ENCODE data around the gene UQCC2. TPM values are rescaled to one million over a fixed set of nuclear protein-coding genes. Genes with fewer than 3 reads are reported as not detected.

Gene UQCC2
- total and polyA plus RNA-seq, 2 of the 8 experiments (the other 6 are each of a cell fraction or from before 2014, with no cell fraction given), result 52.1 to 104 TPM

- H3K27me3 ChIP-seq (replicated peaks in 1 of 4; ENCODE audit: control insufficient read depth in 3 of 4, extremely low read depth in 1 of 4, insufficient read depth in 3 of 4, low read length in 3 of 4), result no peaks in the 10 kb centered on the region
- no peaks in the 10 kb centered on the region for H3K79me2 ChIP-seq (ENCODE audit: control insufficient read depth in 1 of 2, insufficient read depth in 2 of 2, low read length in 2 of 2)
- H2BK12ac ChIP-seq (ENCODE audit: low read depth, low read length), result no peak overlapping the region
- no peak for FAIRE-seq
- H3K4me3 ChIP-seq (ENCODE audit: extremely low read depth in 1 of 4, insufficient read depth in 2 of 4, low read depth in 3 of 4, low read length in 4 of 4), result no peak overlapping the region
- H3K14ac ChIP-seq (ENCODE audit: insufficient read length), result no peak overlapping the region
- no peak overlapping the region for H4K91ac ChIP-seq (replicated peaks; ENCODE audit: insufficient read length, low read length)
- H3K9ac ChIP-seq (replicated peaks in 1 of 4; ENCODE audit: extremely low read depth in 1 of 4, low read depth in 3 of 4, low read length in 3 of 4), result no peak overlapping the region
- no peak overlapping the region for H2BK15ac ChIP-seq (ENCODE audit: low read length)
- H3K4ac ChIP-seq (replicated peaks; ENCODE audit: insufficient read length, low read depth, low read length), result no peak overlapping the region
- no peak overlapping the region for H3K23ac ChIP-seq (ENCODE audit: insufficient read length)
- H2BK5ac ChIP-seq (ENCODE audit: low read depth, low read length), result no peak overlapping the region
- no peaks in the 10 kb centered on the region for H4K20me1 ChIP-seq (replicated peaks in 1 of 2; ENCODE audit: control insufficient read depth in 1 of 2, insufficient read depth in 2 of 2, low read length in 2 of 2)
- no peak overlapping the region for H3K18ac ChIP-seq (ENCODE audit: extremely low read depth, low read length)
- H3K9me3 ChIP-seq (ENCODE audit: insufficient read depth in 2 of 2, low read depth in 1 of 2, low read length in 1 of 2), result no peaks in the 10 kb centered on the region
- TF ChIP-seq, protein P1, sequence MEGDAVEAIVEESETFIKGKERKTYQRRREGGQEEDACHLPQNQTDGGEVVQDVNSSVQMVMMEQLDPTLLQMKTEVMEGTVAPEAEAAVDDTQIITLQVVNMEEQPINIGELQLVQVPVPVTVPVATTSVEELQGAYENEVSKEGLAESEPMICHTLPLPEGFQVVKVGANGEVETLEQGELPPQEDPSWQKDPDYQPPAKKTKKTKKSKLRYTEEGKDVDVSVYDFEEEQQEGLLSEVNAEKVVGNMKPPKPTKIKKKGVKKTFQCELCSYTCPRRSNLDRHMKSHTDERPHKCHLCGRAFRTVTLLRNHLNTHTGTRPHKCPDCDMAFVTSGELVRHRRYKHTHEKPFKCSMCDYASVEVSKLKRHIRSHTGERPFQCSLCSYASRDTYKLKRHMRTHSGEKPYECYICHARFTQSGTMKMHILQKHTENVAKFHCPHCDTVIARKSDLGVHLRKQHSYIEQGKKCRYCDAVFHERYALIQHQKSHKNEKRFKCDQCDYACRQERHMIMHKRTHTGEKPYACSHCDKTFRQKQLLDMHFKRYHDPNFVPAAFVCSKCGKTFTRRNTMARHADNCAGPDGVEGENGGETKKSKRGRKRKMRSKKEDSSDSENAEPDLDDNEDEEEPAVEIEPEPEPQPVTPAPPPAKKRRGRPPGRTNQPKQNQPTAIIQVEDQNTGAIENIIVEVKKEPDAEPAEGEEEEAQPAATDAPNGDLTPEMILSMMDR (IDR thresholded peaks at IDR 0.05; ENCODE audit: control extremely low read depth in 1 of 3, insufficient read depth in 1 of 3, low read depth in 1 of 3, low read length in 3 of 3), result no peak
- TF ChIP-seq SP4 (IDR thresholded peaks at IDR 0.05; ENCODE audit: low read length) (no peak), TEAD4 (IDR thresholded peaks at IDR 0.05; ENCODE audit: low read depth, low read length) (no peak), CHD1 (IDR thresholded peaks at IDR 0.05; ENCODE audit: low read depth, low read length) (no peak), RAD21 (IDR thresholded peaks at IDR 0.05 in 1 of 2, conservative IDR thresholded peaks at IDR 0.05 in 1 of 2; ENCODE audit: low read depth in 2 of 2, low read length in 2 of 2) (no peak), SP1 (IDR thresholded peaks at IDR 0.05; ENCODE audit: low read depth, low read length) (no peak), POU5F1 (IDR thresholded peaks at IDR 0.05; ENCODE audit: low read depth, low read length) (no peak), KDM5A (IDR thresholded peaks at IDR 0.05; ENCODE audit: low read length) (no peak)
- H3K4me1 ChIP-seq (replicated peaks in 1 of 4; ENCODE audit: control insufficient read depth in 3 of 4, insufficient read depth in 4 of 4, low read length in 3 of 4), result peaks cover 0 to 8% (median 3%) of the 10 kb centered on the region in 4 experiments; a peak in 4 of 7 replicates
- CTCF ChIA-PET (ENCODE audit: partially characterized antibody), result interaction anchor here (1.5 to 12.1 kb wide), 4 partner anchors 11 to 270 kb away, joined by 3 to 171 read pairs (median 80); partner anchors contain the start of gene IP6K3
- H3K79me1 ChIP-seq (ENCODE audit: low read depth, low read length), result no peaks in the 10 kb centered on the region
- H3K56ac ChIP-seq (replicated peaks; ENCODE audit: insufficient read length, low read depth, low read length), result no peak overlapping the region
- 93% methylated on average over 7 of the region's 7 CpGs; no CpG with 5 or more reads in 1 of the 2 experiments for WGBS, 2 experiments (ENCODE audit: extremely low coverage in 1 of 2, insufficient coverage in 1 of 2, insufficient read length in 1 of 2, insufficient replicate concordance in 2 of 2, low coverage in 1 of 2, low lambda C conversion rate in 2 of 2, missing lambda C conversion rate in 1 of 2)
- H2BK20ac ChIP-seq (ENCODE audit: low read length), result no peak overlapping the region
- no peaks in the 10 kb centered on the region for H3K36me3 ChIP-seq (ENCODE audit: control insufficient read depth in 2 of 4, insufficient read depth in 4 of 4, low read length in 3 of 4)
- no peak for DNase-seq (ENCODE audit: low read depth in 1 of 2, low spot score in 2 of 2)
- H2BK120ac ChIP-seq (replicated peaks; ENCODE audit: low read depth, low read length), result no peak overlapping the region
- POLR2A ChIA-PET (ENCODE audit: partially characterized antibody), result no interaction called here
- no peak overlapping the region for H3K4me2 ChIP-seq (ENCODE audit: insufficient read depth in 1 of 2, low read depth in 2 of 2, low read length in 2 of 2)
- no peak overlapping the region for H4K5ac ChIP-seq (ENCODE audit: insufficient read length, low read depth, low read length)
- no peak overlapping the region for H3K27ac ChIP-seq (ENCODE audit: low read depth, low read length)
- no peak overlapping the region for H2AK5ac ChIP-seq (ENCODE audit: low read depth, low read length)
- no peak overlapping the region for H4K8ac ChIP-seq (ENCODE audit: extremely low read depth, insufficient read depth, low read length)
- H3K23me2 ChIP-seq (ENCODE audit: low read depth, low read length), result no peaks in the 10 kb centered on the region
- H2AFZ ChIP-seq (ENCODE audit: low read length), result no peak overlapping the region
These were observed 47.3 kb upstream of the UQCC2 start for GRCh38 chr6:33758815-33759216.
